ENCODE results near the gene DBNL. TPM values are rescaled to one million over a fixed set of nuclear protein-coding genes. Genes with fewer than 3 reads are reported as not detected.
"Not testable (repeated sequence)": the region's sequence is repeated elsewhere in the genome, so short reads cannot be mapped to it uniquely, and the experiment has no call there.

Gene DBNL
- 68.0 and 68.3 TPM in 2 replicates for total RNA-seq
- long read RNA-seq, transcript DBNL-210 (13 exons, 1,808 nt) = major isoform, 161 of 273 reads
- long read RNA-seq, transcript DBNL-220 (13 exons, 2,117 nt) = minor isoform, 65 of 273 reads
- long read RNA-seq, partial matches to known transcripts = 8 of 273 reads
- long read RNA-seq, other reads (novel, unspliced or antisense) = 30 of 273 reads

DNA sequence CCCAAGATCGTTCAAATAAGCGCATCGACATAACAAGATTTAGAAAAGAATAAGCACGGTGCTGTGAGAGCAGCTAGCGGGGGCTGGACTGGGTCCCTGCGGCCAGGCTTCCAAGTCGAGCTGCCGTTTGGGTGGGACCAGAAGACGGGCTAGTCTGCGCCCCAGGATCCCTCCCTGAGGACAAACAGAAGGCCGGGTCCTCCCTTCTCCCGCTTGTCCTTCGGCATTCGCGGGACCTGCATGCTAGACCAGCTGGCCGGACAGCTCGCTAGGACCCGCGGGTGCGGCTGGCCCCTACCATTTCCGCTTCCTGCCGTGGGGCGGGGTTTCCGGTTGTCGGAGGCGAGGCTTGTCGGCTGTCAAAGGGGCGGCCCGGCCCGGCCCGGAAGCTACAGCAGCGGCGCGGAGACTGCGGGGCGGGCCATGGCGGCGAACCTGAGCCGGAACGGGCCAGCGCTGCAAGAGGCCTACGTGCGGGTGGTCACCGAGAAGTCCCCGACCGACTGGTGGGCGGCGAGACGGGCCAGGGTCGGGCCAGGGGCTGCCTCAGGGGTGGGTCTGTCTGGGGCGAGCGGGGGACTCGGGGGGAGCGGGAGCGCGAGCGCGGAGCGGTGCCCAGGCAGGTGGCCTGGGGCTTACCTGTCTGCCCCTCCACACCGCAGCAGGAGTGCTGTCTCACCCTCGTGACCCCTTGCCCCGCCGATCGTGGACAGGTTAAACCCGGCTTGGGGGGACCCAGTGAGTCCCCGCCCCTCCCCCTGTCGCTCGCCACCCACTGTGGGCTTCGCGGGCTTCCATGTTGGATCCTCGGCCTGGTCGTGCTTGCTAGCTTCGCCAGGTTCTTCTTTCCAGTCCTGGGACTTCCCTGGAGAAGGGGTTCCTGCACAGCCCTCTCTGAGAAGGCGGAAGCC lies at the start of gene DBNL:
DBNL (plus strand) TSS at position 388 of the 911 bp plus-strand sequence; CDS start at position 424, 36 bp downstream.
- Mint-ChIP-seq H3K4me1 (ENCODE audit: low read depth) (peaks cover 20% of the 10 kb centered on the region), H3K36me3 (ENCODE audit: insufficient read depth) (peaks cover 1% of the 10 kb centered on the region), H3K27me3 (no peaks in the 10 kb centered on the region), H3K9me3 (ENCODE audit: low read depth) (no peaks in the 10 kb centered on the region), H3K4me3 (ENCODE audit: low read depth) (peak within 1 kb of the TSS; percentile 85), H3K27ac (peak within 1 kb of the TSS; percentile 93)
- TF ChIP-seq, protein P1, sequence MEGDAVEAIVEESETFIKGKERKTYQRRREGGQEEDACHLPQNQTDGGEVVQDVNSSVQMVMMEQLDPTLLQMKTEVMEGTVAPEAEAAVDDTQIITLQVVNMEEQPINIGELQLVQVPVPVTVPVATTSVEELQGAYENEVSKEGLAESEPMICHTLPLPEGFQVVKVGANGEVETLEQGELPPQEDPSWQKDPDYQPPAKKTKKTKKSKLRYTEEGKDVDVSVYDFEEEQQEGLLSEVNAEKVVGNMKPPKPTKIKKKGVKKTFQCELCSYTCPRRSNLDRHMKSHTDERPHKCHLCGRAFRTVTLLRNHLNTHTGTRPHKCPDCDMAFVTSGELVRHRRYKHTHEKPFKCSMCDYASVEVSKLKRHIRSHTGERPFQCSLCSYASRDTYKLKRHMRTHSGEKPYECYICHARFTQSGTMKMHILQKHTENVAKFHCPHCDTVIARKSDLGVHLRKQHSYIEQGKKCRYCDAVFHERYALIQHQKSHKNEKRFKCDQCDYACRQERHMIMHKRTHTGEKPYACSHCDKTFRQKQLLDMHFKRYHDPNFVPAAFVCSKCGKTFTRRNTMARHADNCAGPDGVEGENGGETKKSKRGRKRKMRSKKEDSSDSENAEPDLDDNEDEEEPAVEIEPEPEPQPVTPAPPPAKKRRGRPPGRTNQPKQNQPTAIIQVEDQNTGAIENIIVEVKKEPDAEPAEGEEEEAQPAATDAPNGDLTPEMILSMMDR (IDR thresholded peaks at IDR 0.05; ENCODE audit: unreplicated experiment) = no peak
- DNase-seq (ENCODE audit: low spot score, unreplicated experiment) = peak; percentile 86

DNA sequence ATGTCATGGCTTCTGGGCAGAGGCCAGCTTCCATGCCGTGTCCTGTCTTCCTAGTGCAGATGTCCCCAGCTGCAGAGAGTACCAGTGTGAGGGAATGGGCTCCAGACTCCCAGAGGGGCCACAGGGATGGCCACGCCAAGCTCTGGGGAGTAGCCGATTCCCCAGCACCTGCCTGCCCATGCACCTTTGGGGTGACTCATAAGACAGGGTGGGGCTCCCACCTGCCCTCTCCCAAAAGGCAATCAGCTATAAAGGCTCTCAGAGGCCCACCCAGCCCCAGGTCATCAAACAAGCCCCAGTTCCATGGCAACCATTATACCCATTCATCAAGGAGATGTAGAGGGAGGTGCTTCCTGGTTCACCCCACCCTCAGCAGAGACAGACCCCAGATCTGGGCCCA lies 47.0 kb upstream of the DBNL start, which contains the start of gene SPDYE1:
SPDYE1 (plus strand) TSS at position 366 of the 400 bp plus-strand sequence. CDS start 2,053 bp downstream, outside the sequence.
- not testable (repeated sequence) for H3K27me3 Mint-ChIP-seq; DNase-seq (ENCODE audit: low spot score, unreplicated experiment); H3K4me3 Mint-ChIP-seq (ENCODE audit: low read depth); H3K27ac Mint-ChIP-seq; H3K4me1 Mint-ChIP-seq (ENCODE audit: low read depth); H3K36me3 Mint-ChIP-seq (ENCODE audit: insufficient read depth); H3K9me3 Mint-ChIP-seq (ENCODE audit: low read depth)

DNA sequence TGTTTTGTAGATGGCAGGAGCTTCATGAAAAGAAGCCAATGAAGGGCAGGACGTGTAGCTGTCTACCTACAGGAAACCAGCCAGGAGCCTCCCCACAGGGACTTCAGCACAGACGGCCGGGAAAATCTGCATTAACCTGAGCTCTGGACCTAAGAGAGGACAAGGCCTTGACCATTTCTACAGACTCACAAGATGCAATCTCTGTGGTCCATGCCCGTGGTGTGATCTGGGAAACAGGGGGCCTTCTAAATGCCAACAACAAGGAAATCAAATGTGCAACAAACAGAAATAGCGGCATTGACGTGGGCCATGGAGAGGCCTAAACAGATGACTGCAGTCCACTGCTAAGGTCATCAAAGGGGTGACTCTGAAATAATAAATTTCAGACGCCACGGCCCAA lies 32.4 kb upstream of the DBNL start:
- H3K4me1 Mint-ChIP-seq (ENCODE audit: low read depth); H3K27me3 Mint-ChIP-seq; H3K9me3 Mint-ChIP-seq (ENCODE audit: low read depth); H3K27ac Mint-ChIP-seq; DNase-seq (ENCODE audit: low spot score, unreplicated experiment); H3K4me3 Mint-ChIP-seq (ENCODE audit: low read depth); H3K36me3 Mint-ChIP-seq (ENCODE audit: insufficient read depth): not testable (repeated sequence)

DNA sequence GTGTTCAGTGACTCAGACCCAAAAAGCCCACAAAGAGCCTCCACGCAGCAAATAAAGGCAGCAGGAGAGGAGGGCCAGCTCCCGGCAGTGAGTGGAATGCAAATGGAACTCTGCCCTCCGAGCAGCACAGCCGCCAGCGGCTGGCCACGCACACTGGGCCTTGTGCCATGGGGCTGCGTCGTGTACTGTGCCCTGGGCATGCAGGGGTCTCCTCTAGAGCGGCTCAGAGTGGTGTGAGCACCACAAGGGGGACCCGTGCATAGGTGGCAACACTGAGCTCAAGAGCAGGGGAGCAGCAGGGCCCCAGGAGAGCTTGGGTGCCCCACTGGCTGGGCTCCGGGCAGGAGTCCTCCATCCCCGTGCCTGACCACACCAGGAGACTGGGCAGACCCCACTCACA lies 29.4 kb upstream of the DBNL start:
- not testable (repeated sequence) for H3K36me3 Mint-ChIP-seq (ENCODE audit: insufficient read depth); DNase-seq (ENCODE audit: low spot score, unreplicated experiment); H3K9me3 Mint-ChIP-seq (ENCODE audit: low read depth); H3K4me3 Mint-ChIP-seq (ENCODE audit: low read depth); H3K4me1 Mint-ChIP-seq (ENCODE audit: low read depth); H3K27me3 Mint-ChIP-seq; H3K27ac Mint-ChIP-seq

DNA sequence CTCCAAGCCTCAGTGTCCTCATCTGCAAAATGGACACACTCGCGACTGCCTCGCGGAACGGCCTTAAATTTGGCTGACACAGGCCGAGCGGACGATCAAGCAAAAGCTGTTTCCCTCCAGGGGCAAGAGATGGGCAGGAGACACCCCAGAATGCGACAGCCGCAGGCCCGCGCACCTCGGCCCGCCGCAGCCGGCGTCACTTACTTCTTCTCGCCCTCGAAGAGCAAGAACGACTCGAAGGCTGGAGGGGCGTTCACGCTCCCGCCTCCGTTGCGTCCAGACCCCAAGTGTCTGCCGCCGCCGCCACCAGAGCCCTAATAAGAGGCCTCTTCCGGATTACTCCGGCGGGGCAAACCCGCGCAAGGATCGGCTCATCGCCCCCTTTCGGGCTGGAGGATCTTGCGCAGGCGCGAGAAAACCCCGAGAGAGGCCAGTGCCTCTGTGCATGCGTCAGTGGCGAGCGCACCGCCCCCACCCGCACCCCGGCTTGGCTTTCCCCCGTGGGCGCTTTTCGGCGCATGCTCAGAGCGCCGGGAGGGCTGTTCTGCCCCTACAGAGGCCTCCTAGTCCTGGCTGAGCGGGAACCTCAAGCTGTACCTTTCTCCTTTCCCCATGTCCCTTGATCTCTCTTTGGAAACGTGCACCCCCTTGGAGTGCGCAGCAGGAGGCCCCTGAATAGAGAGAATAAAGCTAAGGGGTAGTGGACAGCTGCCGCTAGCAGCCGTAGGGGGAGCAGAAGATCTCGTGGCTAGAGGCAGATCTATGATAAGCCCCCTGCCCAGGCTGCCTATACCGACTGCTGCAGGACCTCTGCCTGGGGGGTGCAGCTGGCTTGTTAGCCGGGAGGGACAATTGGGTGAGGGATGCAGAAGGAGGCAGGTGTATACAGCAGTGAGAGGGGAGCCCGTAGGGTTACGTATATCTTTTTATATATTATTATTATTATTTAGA lies 25.4 kb upstream of the DBNL start:
- H3K36me3 Mint-ChIP-seq (ENCODE audit: insufficient read depth); H3K9me3 Mint-ChIP-seq (ENCODE audit: low read depth); H3K4me1 Mint-ChIP-seq (ENCODE audit: low read depth); H3K27me3 Mint-ChIP-seq: not testable (repeated sequence)
- TF ChIP-seq, protein P1 (IDR thresholded peaks at IDR 0.05; ENCODE audit: unreplicated experiment) = peak; percentile 72
- Mint-ChIP-seq H3K4me3 (ENCODE audit: low read depth) (peak overlapping the region; percentile 87), H3K27ac (peak overlapping the region; percentile 90)
- DNase-seq (ENCODE audit: low spot score, unreplicated experiment) = peak; percentile 98

DNA sequence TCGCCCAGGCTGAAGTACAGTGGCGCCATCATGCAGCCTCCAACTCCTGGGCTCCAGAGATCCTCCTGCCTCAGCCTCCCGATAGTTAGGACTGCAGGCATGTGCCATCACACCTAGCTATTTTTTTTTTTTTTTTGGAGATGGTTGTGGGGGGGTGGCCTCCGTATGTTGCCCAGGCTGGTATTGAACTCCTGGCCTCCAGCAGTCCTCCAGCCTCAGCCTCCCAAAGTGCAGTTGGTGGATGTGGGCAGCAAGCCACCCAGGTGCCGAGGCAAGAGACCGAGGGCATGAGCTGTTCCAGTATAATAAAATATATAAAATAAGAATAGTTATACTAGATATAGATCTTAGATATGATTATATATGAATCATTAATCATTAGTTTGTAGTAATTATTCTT lies 24.7 kb upstream of the DBNL start:
- H3K4me1 Mint-ChIP-seq (ENCODE audit: low read depth); H3K4me3 Mint-ChIP-seq (ENCODE audit: low read depth); H3K36me3 Mint-ChIP-seq (ENCODE audit: insufficient read depth); H3K27ac Mint-ChIP-seq; DNase-seq (ENCODE audit: low spot score, unreplicated experiment); H3K27me3 Mint-ChIP-seq; H3K9me3 Mint-ChIP-seq (ENCODE audit: low read depth): not testable (repeated sequence)

DNA sequence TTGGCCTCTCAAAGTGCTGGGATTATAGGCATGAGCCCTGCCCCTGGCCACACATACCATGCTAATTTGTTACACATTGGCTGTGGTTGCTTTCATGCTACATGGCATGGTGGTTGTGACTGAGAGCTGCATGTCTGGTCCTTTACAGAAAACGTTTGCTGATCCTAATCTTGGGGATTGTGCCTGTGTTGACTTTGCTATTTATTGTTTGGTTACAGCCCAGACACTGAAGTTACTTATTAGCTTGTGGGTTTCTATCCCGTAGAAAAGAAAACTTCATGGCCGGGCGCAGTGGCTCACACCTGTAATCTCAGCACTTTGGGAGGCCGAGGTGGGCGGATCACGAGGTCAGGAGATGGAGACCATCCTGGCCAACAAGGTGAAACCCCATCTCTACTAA lies 22.4 kb upstream of the DBNL start:
- H3K27me3 Mint-ChIP-seq; H3K9me3 Mint-ChIP-seq (ENCODE audit: low read depth); DNase-seq (ENCODE audit: low spot score, unreplicated experiment); H3K4me1 Mint-ChIP-seq (ENCODE audit: low read depth); H3K4me3 Mint-ChIP-seq (ENCODE audit: low read depth); H3K36me3 Mint-ChIP-seq (ENCODE audit: insufficient read depth); H3K27ac Mint-ChIP-seq: not testable (repeated sequence)

DNA sequence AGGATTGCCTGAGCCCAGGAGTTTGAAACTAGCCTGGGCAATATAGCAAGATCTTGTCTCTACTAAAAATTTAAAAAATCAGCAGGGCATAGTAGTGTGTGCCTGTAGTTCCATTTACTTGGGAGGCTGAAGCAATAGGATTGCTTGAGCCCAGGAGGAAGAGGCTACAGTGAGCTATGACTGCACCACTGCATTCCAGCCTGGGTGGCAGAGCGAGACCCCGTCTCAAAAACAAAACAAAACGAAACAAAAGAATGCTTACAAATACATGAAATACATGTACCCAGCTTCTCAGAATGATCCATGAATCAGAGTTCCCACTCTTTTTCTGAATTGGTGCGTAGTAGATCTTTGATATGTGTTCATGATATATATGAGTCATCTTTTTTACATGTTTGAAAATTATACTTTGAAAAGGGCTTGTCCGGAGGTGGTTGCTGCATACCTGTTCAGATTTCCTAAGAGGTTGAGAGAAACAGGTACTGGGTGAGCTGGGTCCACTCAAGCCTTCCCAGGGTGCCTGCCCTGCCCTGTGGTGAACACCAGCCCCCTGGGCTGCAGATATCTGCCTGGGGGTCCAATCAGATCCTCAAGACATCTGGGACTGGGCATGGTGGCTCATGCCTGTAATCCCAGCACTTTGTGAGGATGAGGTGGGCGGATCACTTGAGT lies 21.6 kb upstream of the DBNL start:
- H3K27ac Mint-ChIP-seq; DNase-seq (ENCODE audit: low spot score, unreplicated experiment); H3K4me1 Mint-ChIP-seq (ENCODE audit: low read depth); H3K27me3 Mint-ChIP-seq; H3K9me3 Mint-ChIP-seq (ENCODE audit: low read depth); H3K4me3 Mint-ChIP-seq (ENCODE audit: low read depth); H3K36me3 Mint-ChIP-seq (ENCODE audit: insufficient read depth): not testable (repeated sequence)

DNA sequence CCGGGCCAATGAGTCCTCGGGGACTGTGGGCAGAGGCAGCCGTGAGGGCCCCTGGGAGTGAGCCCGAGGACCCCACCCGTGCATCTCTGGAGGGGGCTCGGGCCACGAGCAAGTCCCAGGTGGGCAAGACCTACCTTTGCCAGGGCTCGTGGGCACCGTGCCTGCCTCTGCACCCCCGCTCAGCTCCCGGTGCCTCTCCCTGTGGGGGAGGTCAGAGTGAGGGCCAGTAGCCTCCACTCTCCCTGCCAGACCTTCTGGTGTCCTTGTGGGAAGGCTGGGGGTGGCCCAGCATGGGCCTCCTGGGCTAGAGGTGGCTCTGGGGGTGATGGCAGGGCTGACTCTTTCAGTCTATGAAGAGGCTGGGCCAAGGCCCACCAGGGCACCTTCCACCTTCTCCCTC lies 15.1 kb upstream of the DBNL start:
- not testable (repeated sequence) for DNase-seq (ENCODE audit: low spot score, unreplicated experiment); H3K9me3 Mint-ChIP-seq (ENCODE audit: low read depth); H3K4me3 Mint-ChIP-seq (ENCODE audit: low read depth); H3K27me3 Mint-ChIP-seq; H3K36me3 Mint-ChIP-seq (ENCODE audit: insufficient read depth); H3K27ac Mint-ChIP-seq; H3K4me1 Mint-ChIP-seq (ENCODE audit: low read depth)

DNA sequence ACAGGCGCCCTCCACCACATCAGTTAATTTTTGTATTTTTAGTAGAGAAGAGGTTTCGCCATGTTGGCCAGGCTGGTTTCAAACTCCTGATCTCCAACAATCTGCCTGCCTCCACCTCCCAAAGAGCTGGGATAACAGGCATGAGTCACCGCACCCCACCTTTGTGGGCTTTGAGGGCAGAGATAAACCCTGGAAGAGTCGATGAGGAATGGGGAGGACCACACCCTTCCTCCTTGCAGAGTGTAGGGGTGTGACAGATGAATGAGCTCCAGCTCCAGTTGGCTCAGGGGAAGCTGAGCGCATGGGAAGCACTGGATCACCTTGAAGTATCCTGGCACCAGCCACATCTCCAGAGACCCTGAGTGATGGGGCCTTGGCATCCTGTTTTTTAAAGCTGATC lies 14.5 kb upstream of the DBNL start:
- not testable (repeated sequence) for H3K4me3 Mint-ChIP-seq (ENCODE audit: low read depth); H3K9me3 Mint-ChIP-seq (ENCODE audit: low read depth); H3K27ac Mint-ChIP-seq; H3K4me1 Mint-ChIP-seq (ENCODE audit: low read depth); DNase-seq (ENCODE audit: low spot score, unreplicated experiment); H3K36me3 Mint-ChIP-seq (ENCODE audit: insufficient read depth); H3K27me3 Mint-ChIP-seq

Data from progenitor cell of endocrine pancreas (in vitro differentiated cells).